ENCODE measurements around the gene SLC16A10.
"Not testable (repeated sequence)": the region's sequence is repeated elsewhere in the genome, so short reads cannot be mapped to it uniquely, and the experiment has no call there.

SLC16A10 gene

GRCh38 chr6:111087106-111087835, at the start of gene SLC16A10:
Gene SLC16A10, plus strand, starts transcription at chr6:111087503. Its CDS starts 250 bp downstream, at chr6:111087753.
- DNase-seq, result peak; percentile 80

- DNase-seq, result no peak
These were observed 48.6 kb upstream of the SLC16A10 start for GRCh38 chr6:111038534-111039252.

- DNase-seq, result no peak
These were observed 45.4 kb upstream of the SLC16A10 start for GRCh38 chr6:111041917-111042316.

- no peak for DNase-seq
These were observed 40.1 kb upstream of the SLC16A10 start for GRCh38 chr6:111047244-111047643.

- no peak for DNase-seq
These were observed 36.9 kb upstream of the SLC16A10 start for GRCh38 chr6:111050261-111051023.

GRCh38 chr6:111052171-111052570, 35.1 kb upstream of the SLC16A10 start:
- DNase-seq, result no peak

- DNase-seq, result peak; percentile 5
These were observed 30.1 kb upstream of the SLC16A10 start for GRCh38 chr6:111057074-111057752.

GRCh38 chr6:111061508-111061907, 25.8 kb upstream of the SLC16A10 start:
- no peak for DNase-seq

GRCh38 chr6:111061985-111062384, 25.3 kb upstream of the SLC16A10 start:
- not testable (repeated sequence) for DNase-seq

- not testable (repeated sequence) for DNase-seq
These were observed 24.4 kb upstream of the SLC16A10 start for GRCh38 chr6:111062860-111063259.

- no peak for DNase-seq
These were observed 19.0 kb upstream of the SLC16A10 start for GRCh38 chr6:111068109-111068865.

- no peak for DNase-seq
These were observed 18.5 kb upstream of the SLC16A10 start for GRCh38 chr6:111068866-111069234.

GRCh38 chr6:111069382-111070104, 17.8 kb upstream of the SLC16A10 start:
- DNase-seq, result no peak

GRCh38 chr6:111070105-111071005, 16.9 kb upstream of the SLC16A10 start:
- no peak for DNase-seq

GRCh38 chr6:111072801-111073360, 14.4 kb upstream of the SLC16A10 start:
- DNase-seq, result no peak

- DNase-seq, result no peak
These were observed 13.0 kb upstream of the SLC16A10 start for GRCh38 chr6:111074311-111074710.

- DNase-seq, result no peak
These were observed 11.1 kb upstream of the SLC16A10 start for GRCh38 chr6:111076024-111076695.

- no peak for DNase-seq
These were observed 6.6 kb upstream of the SLC16A10 start for GRCh38 chr6:111080698-111081097.

- no peak for DNase-seq
These were observed 618 bp upstream of the SLC16A10 start for GRCh38 chr6:111086685-111087084.

Data from NCI-H1436 (cell line).